Smooth muscle cell of the pulmonary artery (primary cell): ENCODE measurements around the gene CNDP1. TPM values are rescaled to one million over a fixed set of nuclear protein-coding genes. Genes with fewer than 3 reads are reported as not detected.

ENCODE experiments used
- total RNA-seq: library from RNA; depleted of rRNA; stranded (reverse); fragments of >200 nt; gene quantifications from 2 replicates; pipeline ENCODE4 v1.2.3, GENCODE V29; 2014

Gene CNDP1
- total RNA-seq: not detected in 2 replicates

DNA sequence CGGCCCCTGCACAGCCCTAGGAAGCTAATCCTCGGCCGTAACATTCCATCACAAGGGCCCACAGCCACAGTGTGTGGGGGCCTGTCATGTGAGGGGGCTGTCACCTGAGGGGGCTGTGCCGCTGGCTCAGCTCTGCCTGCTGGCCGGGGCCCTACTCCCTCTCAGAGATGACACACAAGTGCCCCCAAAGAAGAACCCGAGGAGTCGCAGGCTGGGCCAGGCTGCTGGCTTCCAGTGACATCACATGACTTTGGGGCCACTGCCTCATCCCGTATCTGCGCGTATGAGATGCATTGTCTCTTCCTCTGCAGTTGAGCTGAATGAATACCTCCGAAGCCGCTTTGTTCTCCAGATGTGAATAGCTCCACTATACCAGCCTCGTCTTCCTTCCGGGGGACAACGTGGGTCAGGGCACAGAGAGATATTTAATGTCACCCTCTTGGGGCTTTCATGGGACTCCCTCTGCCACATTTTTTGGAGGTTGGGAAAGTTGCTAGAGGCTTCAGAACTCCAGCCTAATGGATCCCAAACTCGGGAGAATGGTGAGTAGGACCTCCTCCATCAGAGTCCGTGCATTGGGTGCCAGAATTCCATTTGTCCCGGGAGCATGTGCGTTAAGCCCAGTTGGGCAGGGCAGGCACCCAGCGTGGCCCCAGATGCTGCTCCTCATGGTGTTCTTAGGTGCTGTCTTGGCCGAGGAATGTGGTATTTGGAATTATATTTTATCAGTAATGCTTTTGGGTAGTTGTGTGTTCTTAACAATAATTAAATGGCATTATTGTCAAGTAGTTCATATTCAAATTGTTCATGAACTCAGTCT is at the start of gene CNDP1:
Gene CNDP1 (plus strand): TSS at position 351 of the 820 bp plus-strand sequence. CDS start 168 bp downstream, at position 519.

DNA sequence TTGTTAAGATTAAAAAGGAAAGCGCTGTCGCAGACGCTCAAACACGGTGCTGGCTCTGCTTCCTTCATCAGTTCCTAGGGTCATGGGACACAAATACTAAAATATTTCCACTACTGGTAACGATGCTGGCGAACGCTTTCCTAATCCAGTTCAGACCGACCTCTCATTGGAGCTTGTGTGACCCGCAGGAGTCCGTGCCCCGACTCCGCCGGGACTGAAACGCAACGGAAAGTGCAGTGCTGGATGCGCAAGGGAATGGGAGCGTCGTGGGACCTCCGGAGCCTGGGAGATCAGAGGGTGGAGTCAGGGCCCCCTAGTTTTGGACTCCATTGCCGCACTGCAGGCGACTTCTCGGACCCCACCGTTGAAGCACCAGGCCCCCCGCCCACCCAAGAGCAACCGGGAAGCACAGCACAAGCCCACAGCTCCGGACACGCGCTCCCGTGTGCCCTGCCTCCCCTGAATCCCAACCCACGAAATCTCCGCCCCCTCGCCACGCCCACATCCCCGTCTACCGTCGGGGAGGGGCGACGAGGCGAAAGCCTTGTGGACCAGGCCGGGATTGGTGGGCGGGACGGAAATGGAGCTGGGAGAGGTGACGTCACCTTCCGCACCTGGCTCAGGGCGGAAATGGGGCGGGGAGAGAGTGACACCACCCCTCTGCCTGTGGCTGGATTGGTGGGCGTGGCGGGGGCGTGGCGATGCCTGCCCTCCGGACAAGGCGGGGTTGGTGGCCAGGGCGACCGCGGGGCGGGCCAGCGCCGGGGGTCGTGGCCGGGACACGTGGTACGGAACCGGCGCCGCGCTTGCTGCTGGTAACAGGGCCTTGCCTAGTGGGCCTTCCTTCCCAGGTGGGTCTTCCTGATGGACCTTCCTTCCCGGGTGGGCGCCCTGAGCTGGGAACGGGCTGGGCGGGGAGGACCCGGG is 38.5 kb upstream of the CNDP1 start, which contains the start of gene CNDP2:
Gene CNDP2 (plus strand): TSS at position 783 of the 927 bp plus-strand sequence. CDS start 3,611 bp downstream, outside the sequence.

DNA sequence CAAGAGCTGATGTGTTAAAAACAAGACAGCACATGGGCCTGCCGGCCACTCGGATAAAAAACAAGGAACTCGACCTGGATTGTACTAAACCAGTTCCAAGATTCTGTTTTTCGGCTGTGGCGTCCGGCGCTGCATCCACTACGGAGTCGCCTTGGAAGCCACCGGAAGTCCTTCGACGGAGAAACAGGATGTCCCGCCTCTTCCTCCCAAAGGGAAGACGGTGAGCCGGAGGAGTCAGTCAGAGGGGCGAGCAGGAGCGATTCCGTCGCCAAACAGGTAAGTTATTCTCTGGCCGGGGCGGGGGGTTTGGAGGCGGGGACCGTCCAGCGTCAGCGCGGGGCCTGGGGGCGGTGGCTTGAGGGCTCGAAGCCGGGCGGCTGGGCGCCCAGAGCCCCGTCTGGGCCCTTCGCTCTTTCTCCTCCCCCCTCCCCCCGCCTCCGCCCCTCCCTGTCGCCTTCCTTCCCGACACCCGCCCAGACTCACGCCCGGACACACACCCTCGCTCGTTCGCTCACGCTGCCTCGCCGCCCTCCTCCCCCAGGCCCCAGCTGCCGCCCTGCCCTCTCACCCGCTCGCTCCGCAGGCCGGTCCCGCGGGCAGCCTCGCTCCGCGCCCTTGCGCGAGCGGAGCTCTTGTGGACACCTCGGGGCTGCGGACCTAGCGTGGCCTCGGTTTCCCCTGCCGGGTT is 63.5 kb downstream of the CNDP1 start, which contains the start of gene ZNF407:
Gene ZNF407 (plus strand): TSS at position 209 of the 688 bp plus-strand sequence. CDS start 33,150 bp downstream, outside the sequence.

Other genes starting within 250 kb of the CNDP1 start
- gene CYB5A, start 242.5 kb upstream of the CNDP1 start, total RNA-seq: 33.3 and 36.6 TPM in 2 replicates
- gene C18orf63, start 218.7 kb upstream of the CNDP1 start, total RNA-seq: not detected in 2 replicates
- not detected in 2 replicates for gene DIPK1C, start 77.2 kb upstream of the CNDP1 start, total RNA-seq
- 55.8 and 68.5 TPM in 2 replicates for gene CNDP2, start 38.1 kb upstream of the CNDP1 start, total RNA-seq
- gene ZNF407, start 63.4 kb downstream of the CNDP1 start, total RNA-seq: 15.2 and 17.9 TPM in 2 replicates